Thymus (tissue), 11 donors: ENCODE measurements around the gene GPR157. TPM values are rescaled to one million over a fixed set of nuclear protein-coding genes. Genes with fewer than 3 reads are reported as not detected.

Experiments used
- DNase-seq, 9 donors: peaks; one replicate each; pipeline ENCODE4 v3.0.0-alpha.2; 2013; ENCODE audit warnings: low spot score in 9 of 9, low read depth in 6 of 9, missing footprints in 1 of 9
- H3K27ac ChIP-seq, 2 donors: one replicate each; pipeline ENCODE4 v1.5.1; 2013; ENCODE audit warnings: control low read depth in 1 of 2, low read depth in 1 of 2, low read length in 1 of 2, mild to moderate bottlenecking in 1 of 2, moderate library complexity in 1 of 2
- H3K27me3 ChIP-seq, 2 donors: one replicate each; pipeline ENCODE4 v1.5.1; 2013; ENCODE audit warnings: low read length in 1 of 2; ENCODE audit not compliant: control insufficient read depth in 2 of 2, insufficient read depth in 1 of 2
- H3K36me3 ChIP-seq, 2 donors: one replicate each; pipeline ENCODE4 v1.5.1; 2013; ENCODE audit warnings: low read length in 1 of 2, mild to moderate bottlenecking in 1 of 2, moderate library complexity in 1 of 2; ENCODE audit not compliant: control insufficient read depth in 2 of 2, insufficient read depth in 2 of 2
- H3K4me1 ChIP-seq, 2 donors: one replicate each; pipeline ENCODE4 v1.5.1; 2013; ENCODE audit warnings: low read length in 2 of 2; ENCODE audit not compliant: control insufficient read depth in 2 of 2, insufficient read depth in 2 of 2
- H3K4me3 ChIP-seq, 2 donors: one replicate each; pipeline ENCODE4 v1.5.1; 2013; ENCODE audit warnings: low read length in 2 of 2, control low read depth in 1 of 2, mild to moderate bottlenecking in 1 of 2
- H3K9me3 ChIP-seq, 2 donors: one replicate each; pipeline ENCODE4 v1.5.1; 2013; ENCODE audit warnings: low read length in 1 of 2, mild to moderate bottlenecking in 1 of 2; ENCODE audit not compliant: control insufficient read depth in 2 of 2, insufficient read depth in 1 of 2
- WGBS: extraction: QIAGEN DNeasy Blood & Tissue Kit; methylation state at CpG from one replicate; pipeline ENCODE4 v1.1.7; 2013; 5-methylcytosine and 5-hydroxymethylcytosine counted together
- polyA plus RNA-seq: library from polyadenylated mRNA; stranded (reverse); fragments of 200-250 nt; gene quantifications from one replicate; pipeline ENCODE4 v1.2.3, GENCODE V29; 2013
- total RNA-seq: library from RNA; stranded (reverse); fragments of 120-200 nt; gene quantifications from one replicate; pipeline ENCODE4 v1.2.4, GENCODE V29; 2013
- donor health status: healthy.

GPR157 gene
- total and polyA plus RNA-seq, 2 donors: 4.3 to 5.8 TPM

GRCh38 chr1:9066945-9067807 is 61.7 kb downstream of the GPR157 start:
- H3K9me3 ChIP-seq: no peaks in the 10 kb centered on the region
- no peaks in the 10 kb centered on the region for H3K27me3 ChIP-seq
- H3K27ac ChIP-seq: peak overlapping the region in 1 of 2 donors; percentile 25
- peaks cover 0 to 11% of the 10 kb centered on the region in 2 donors for H3K4me1 ChIP-seq
- H3K4me3 ChIP-seq: no peak overlapping the region
- H3K36me3 ChIP-seq: no peaks in the 10 kb centered on the region
- WGBS: 90% methylated on average over 24 of the region's 24 CpGs
- DNase-seq: no peak

DNA sequence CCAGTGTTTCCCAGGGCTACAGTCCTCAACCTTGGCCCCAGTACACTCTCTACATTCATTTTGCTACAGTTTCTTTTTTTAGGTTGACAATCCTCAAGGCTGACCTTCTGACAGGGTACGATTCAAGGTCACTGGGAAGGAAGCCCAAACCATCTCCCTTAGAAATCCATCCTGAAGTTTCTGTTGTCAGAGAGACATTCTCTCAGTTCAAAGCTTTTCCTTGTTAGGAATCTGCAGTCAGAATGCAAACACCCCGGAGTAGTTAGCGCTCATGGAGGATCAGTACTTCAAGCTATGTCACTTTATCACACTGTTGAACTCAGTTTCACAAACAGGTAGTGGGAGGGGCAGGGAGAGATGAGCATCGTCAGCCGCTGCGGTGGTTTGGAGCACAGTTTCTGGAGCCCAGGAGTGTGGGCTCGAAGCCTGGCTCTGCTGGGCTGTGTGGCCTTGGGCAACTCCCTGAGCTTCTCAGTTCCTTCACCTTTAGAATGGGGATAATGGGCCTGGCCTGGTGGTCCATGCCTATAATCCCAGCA is 63.6 kb downstream of the GPR157 start:
- no peak for DNase-seq
- H3K27ac ChIP-seq: no peak overlapping the region
- WGBS: 95% methylated on average over 7 of the region's 7 CpGs
- no peaks in the 10 kb centered on the region for H3K9me3 ChIP-seq
- H3K4me1 ChIP-seq: peaks cover 0 to 11% of the 10 kb centered on the region in 2 donors
- H3K4me3 ChIP-seq: no peak overlapping the region
- no peaks in the 10 kb centered on the region for H3K27me3 ChIP-seq
- no peaks in the 10 kb centered on the region for H3K36me3 ChIP-seq

GRCh38 chr1:9062846-9063245 is 66.1 kb downstream of the GPR157 start:
- Histone ChIP-seq H3K36me3 (no peaks in the 10 kb centered on the region), H3K27ac (no peak overlapping the region), H3K27me3 (no peaks in the 10 kb centered on the region), H3K9me3 (no peaks in the 10 kb centered on the region), H3K4me1 (peaks cover 0 to 5% of the 10 kb centered on the region in 2 donors), H3K4me3 (no peak overlapping the region)
- DNase-seq: no peak
- 96% methylated on average over 5 of the region's 5 CpGs for WGBS

- 96% methylated on average over 7 of the region's 7 CpGs for WGBS
- H3K9me3 ChIP-seq: no peaks in the 10 kb centered on the region
- peaks cover 0 to 5% of the 10 kb centered on the region in 2 donors for H3K4me1 ChIP-seq
- no peak overlapping the region for H3K27ac ChIP-seq
- H3K36me3 ChIP-seq: no peaks in the 10 kb centered on the region
- H3K4me3 ChIP-seq: no peak overlapping the region
- no peak for DNase-seq
- no peaks in the 10 kb centered on the region for H3K27me3 ChIP-seq
These were observed 66.9 kb downstream of the GPR157 start for GRCh38 chr1:9062021-9062471.

GRCh38 chr1:9061252-9061960 is 67.5 kb downstream of the GPR157 start:
- no peak overlapping the region for H3K4me3 ChIP-seq
- no peaks in the 10 kb centered on the region for H3K9me3 ChIP-seq
- 79% methylated on average over 6 of the region's 6 CpGs for WGBS
- H3K27ac ChIP-seq: no peak overlapping the region
- no peak for DNase-seq
- H3K27me3 ChIP-seq: no peaks in the 10 kb centered on the region
- H3K36me3 ChIP-seq: no peaks in the 10 kb centered on the region
- peaks cover 0 to 5% of the 10 kb centered on the region in 2 donors for H3K4me1 ChIP-seq

DNA sequence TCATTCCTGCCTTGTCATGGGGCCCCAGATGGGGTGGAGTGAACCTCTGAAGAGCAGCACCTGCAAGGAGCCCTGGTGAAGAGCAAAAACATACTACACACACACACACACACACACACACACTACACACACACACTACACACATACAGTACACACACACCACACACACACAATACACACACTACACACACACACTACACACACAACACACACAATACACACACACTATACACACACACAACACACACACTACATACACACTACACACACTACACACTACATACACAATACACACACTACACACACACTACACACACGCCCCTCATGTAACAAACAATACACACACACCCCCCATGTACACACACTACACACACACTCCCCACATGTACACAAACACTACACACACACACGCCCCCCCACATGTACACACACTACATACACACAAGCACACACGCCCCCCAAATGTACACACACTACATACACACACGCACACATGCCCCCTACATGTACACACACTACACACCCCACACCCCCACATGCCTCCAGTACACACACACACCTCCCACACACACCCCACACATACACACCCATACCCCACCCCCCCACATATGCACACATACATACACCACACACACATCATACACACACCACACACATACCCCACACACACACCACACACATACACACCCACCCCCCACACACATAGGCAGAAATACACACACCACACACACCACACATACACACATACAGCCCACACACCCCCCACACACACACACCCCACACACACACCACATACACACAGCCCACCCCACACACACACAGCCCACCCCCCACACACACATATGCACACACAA is 68.8 kb downstream of the GPR157 start:
- H3K4me1 ChIP-seq: peaks cover 0 to 5% of the 10 kb centered on the region in 2 donors
- no peaks in the 10 kb centered on the region for H3K36me3 ChIP-seq
- no peak overlapping the region for H3K4me3 ChIP-seq
- H3K27me3 ChIP-seq: no peaks in the 10 kb centered on the region
- no peak overlapping the region for H3K27ac ChIP-seq
- H3K9me3 ChIP-seq: no peaks in the 10 kb centered on the region
- no peak for DNase-seq
- WGBS: 96% methylated on average over 4 of the region's 4 CpGs

GRCh38 chr1:9058465-9058864 is 70.4 kb downstream of the GPR157 start:
- no peak for DNase-seq
- Histone ChIP-seq H3K27me3 (no peaks in the 10 kb centered on the region), H3K27ac (no peak overlapping the region), H3K9me3 (no peaks in the 10 kb centered on the region), H3K36me3 (no peaks in the 10 kb centered on the region), H3K4me1 (no peaks in the 10 kb centered on the region), H3K4me3 (no peak overlapping the region)
- 92% methylated on average over 2 of the region's 2 CpGs for WGBS

- 97% methylated on average over 10 of the region's 10 CpGs for WGBS
- Histone ChIP-seq H3K36me3 (no peaks in the 10 kb centered on the region), H3K9me3 (no peaks in the 10 kb centered on the region), H3K4me3 (no peak overlapping the region), H3K4me1 (no peaks in the 10 kb centered on the region), H3K27me3 (no peaks in the 10 kb centered on the region), H3K27ac (no peak overlapping the region)
- no peak for DNase-seq
These were observed 71.1 kb downstream of the GPR157 start for GRCh38 chr1:9057851-9058250.
